Activated effector memory CD4-positive, alpha-beta T cell treated with Interleukin-2 at 50 U/mL for 16 hours (primary cell): ENCODE results near the gene CIDEB.

ENCODE experiments used
- DNase-seq: peaks from one replicate; pipeline ENCODE4 v3.0.0-alpha.2; 2020

CIDEB gene

GRCh38 chr14:24266344-24267244 lies 41.2 kb downstream of the CIDEB start:
- DNase-seq: no peak

GRCh38 chr14:24264298-24264697 lies 43.5 kb downstream of the CIDEB start:
- DNase-seq: no peak

- no peak for DNase-seq
These were observed 43.9 kb downstream of the CIDEB start for GRCh38 chr14:24263848-24264247.

GRCh38 chr14:24262821-24263733 lies 44.7 kb downstream of the CIDEB start, which contains the start of gene TGM1:
Gene TGM1 (minus strand): TSS chr14:24263177. CDS start chr14:24262352, 825 bp downstream.
- DNase-seq: no peak

- DNase-seq: no peak
These were observed 45.8 kb downstream of the CIDEB start for GRCh38 chr14:24261969-24262327.

- DNase-seq: no peak
These were observed 46.4 kb downstream of the CIDEB start for GRCh38 chr14:24261256-24261968.

GRCh38 chr14:24260780-24261157 lies 47.0 kb downstream of the CIDEB start:
- no peak for DNase-seq

- no peak for DNase-seq
These were observed 47.6 kb downstream of the CIDEB start for GRCh38 chr14:24260026-24260779.

- no peak for DNase-seq
These were observed 48.3 kb downstream of the CIDEB start for GRCh38 chr14:24259282-24260025.

GRCh38 chr14:24258548-24259265 lies 49.1 kb downstream of the CIDEB start:
- no peak for DNase-seq

- no peak for DNase-seq
These were observed 49.7 kb downstream of the CIDEB start for GRCh38 chr14:24258119-24258518.

- DNase-seq: no peak
These were observed 50.8 kb downstream of the CIDEB start for GRCh38 chr14:24256960-24257359.

GRCh38 chr14:24255931-24256711 lies 51.7 kb downstream of the CIDEB start:
- no peak for DNase-seq

GRCh38 chr14:24255438-24255837 lies 52.3 kb downstream of the CIDEB start:
- no peak for DNase-seq
